ENCODE results near the gene SCN9A. TPM values are rescaled to one million over a fixed set of nuclear protein-coding genes. Genes with fewer than 3 reads are reported as not detected.
"Not testable (repeated sequence)": the region's sequence is repeated elsewhere in the genome, so short reads cannot be mapped to it uniquely, and the experiment has no call there.

SCN9A gene
- total RNA-seq, 4 donors from 2014 or later = 3.1 to 7.7 (median 6.2) TPM

- Histone ChIP-seq H3K27me3 (no peaks in the 10 kb centered on the region), H3K9me3 (no peaks in the 10 kb centered on the region), H3K4me1 (no peaks in the 10 kb centered on the region), H3K4me3 (no peak overlapping the region), H3K27ac (no peak overlapping the region), H3K36me3 (no peaks in the 10 kb centered on the region)
- ATAC-seq = no peak
- 56 to 60% methylated on average over 3 of the region's 3 CpGs for WGBS, 2 donors (ENCODE audit: low coverage in 1 of 2)
- peak in 3 of 4 experiments; percentile 19 to 32 (median 27) for TF ChIP-seq CTCF (IDR thresholded peaks at IDR 0.05)
- no peak for TF ChIP-seq EP300 (IDR thresholded peaks at IDR 0.05)
- no peak for TF ChIP-seq POLR2AphosphoS5 (IDR thresholded peaks at IDR 0.05)
- no peak for TF ChIP-seq POLR2A (IDR thresholded peaks at IDR 0.05)
These were observed 14.2 kb downstream of the SCN9A start for GRCh38 chr2:166361351-166362153.

- H3K27ac ChIP-seq = no peak overlapping the region
- ATAC-seq = no peak
- no peak overlapping the region for H3K4me3 ChIP-seq
- H3K4me1 ChIP-seq = no peaks in the 10 kb centered on the region
- no peak for TF ChIP-seq POLR2A (IDR thresholded peaks at IDR 0.05)
- no peak for TF ChIP-seq POLR2AphosphoS5 (IDR thresholded peaks at IDR 0.05)
- no peak for TF ChIP-seq CTCF (IDR thresholded peaks at IDR 0.05)
- TF ChIP-seq EP300 (IDR thresholded peaks at IDR 0.05) = no peak
- H3K36me3 ChIP-seq = no peaks in the 10 kb centered on the region
- no peaks in the 10 kb centered on the region for H3K9me3 ChIP-seq
- no peaks in the 10 kb centered on the region for H3K27me3 ChIP-seq
- 55 to 72% methylated on average over 2 of the region's 2 CpGs for WGBS, 2 donors (ENCODE audit: low coverage in 1 of 2)
These were observed 14.8 kb downstream of the SCN9A start for GRCh38 chr2:166360906-166361305.

- ATAC-seq = no peak
- H3K36me3 ChIP-seq = no peaks in the 10 kb centered on the region
- no peaks in the 10 kb centered on the region for H3K27me3 ChIP-seq
- H3K9me3 ChIP-seq = no peaks in the 10 kb centered on the region
- H3K4me1 ChIP-seq = no peaks in the 10 kb centered on the region
- TF ChIP-seq POLR2AphosphoS5 (IDR thresholded peaks at IDR 0.05) (no peak), POLR2A (IDR thresholded peaks at IDR 0.05) (no peak), EP300 (IDR thresholded peaks at IDR 0.05) (no peak), CTCF (IDR thresholded peaks at IDR 0.05) (no peak)
- H3K27ac ChIP-seq = no peak overlapping the region
- no peak overlapping the region for H3K4me3 ChIP-seq
These were observed 15.3 kb downstream of the SCN9A start for GRCh38 chr2:166360426-166360825.

- H3K36me3 ChIP-seq, H3K27ac ChIP-seq, H3K4me3 ChIP-seq, H3K27me3 ChIP-seq, H3K4me1 ChIP-seq, ATAC-seq, H3K9me3 ChIP-seq: not testable (repeated sequence)
- WGBS, 2 donors (ENCODE audit: low coverage in 1 of 2) = 98% methylated on average over 4 of the region's 4 CpGs; no CpG with 5 or more reads in 1 of the 2 donors
These were observed 17.8 kb downstream of the SCN9A start for GRCh38 chr2:166357950-166358321.

- Histone ChIP-seq H3K4me1 (no peaks in the 10 kb centered on the region), H3K27ac (no peak overlapping the region), H3K27me3 (no peaks in the 10 kb centered on the region), H3K9me3 (no peaks in the 10 kb centered on the region), H3K4me3 (no peak overlapping the region), H3K36me3 (no peaks in the 10 kb centered on the region)
- no peak for ATAC-seq
- WGBS, 2 donors (ENCODE audit: low coverage in 1 of 2) = 80 to 81% methylated on average over 7 of the region's 7 CpGs
- TF ChIP-seq CTCF (IDR thresholded peaks at IDR 0.05) = no peak
These were observed 18.4 kb downstream of the SCN9A start for GRCh38 chr2:166357068-166357949.
